Lower leg skin (tissue), 3 donors: ENCODE data around the gene VPS13D.

Experiments used
- POLR2A ChIP-seq, 2 donors: fragments of 450-650 bp; IDR thresholded peaks; one replicate each; pipeline ENCODE4 v1.6.1; 2016 to 2017; ENCODE audit warnings: antibody characterized with exemption in 2 of 2, mild to moderate bottlenecking in 1 of 2, moderate library complexity in 1 of 2
- TF ChIP-seq, protein P1 (sequence below), 3 donors: fragments of 450-650 bp; IDR thresholded peaks; one replicate each; pipeline ENCODE4 v1.5.1; 2016; ENCODE audit warnings: antibody characterized with exemption in 3 of 3, mild to moderate bottlenecking in 3 of 3, moderate library complexity in 2 of 3

DNA sequence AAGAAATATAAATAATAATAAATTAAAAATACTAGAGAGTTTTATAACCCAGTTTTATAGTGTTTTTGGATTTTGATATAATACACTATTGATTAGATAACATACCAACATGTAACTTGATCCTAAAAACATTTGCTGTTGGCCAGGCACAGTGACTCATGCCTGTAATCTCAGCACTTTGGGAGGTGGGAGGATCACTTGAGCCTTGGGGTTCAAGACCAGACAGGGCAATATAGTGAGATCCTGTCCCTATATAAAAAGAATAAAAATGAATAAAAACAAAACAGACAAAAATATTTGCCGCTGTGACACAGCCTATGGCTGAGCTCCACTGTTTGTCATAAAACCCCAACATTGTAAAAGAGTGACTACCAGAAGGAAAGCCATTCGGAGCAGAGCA is 26.1 kb downstream of the VPS13D start:
- TF ChIP-seq, protein P1, sequence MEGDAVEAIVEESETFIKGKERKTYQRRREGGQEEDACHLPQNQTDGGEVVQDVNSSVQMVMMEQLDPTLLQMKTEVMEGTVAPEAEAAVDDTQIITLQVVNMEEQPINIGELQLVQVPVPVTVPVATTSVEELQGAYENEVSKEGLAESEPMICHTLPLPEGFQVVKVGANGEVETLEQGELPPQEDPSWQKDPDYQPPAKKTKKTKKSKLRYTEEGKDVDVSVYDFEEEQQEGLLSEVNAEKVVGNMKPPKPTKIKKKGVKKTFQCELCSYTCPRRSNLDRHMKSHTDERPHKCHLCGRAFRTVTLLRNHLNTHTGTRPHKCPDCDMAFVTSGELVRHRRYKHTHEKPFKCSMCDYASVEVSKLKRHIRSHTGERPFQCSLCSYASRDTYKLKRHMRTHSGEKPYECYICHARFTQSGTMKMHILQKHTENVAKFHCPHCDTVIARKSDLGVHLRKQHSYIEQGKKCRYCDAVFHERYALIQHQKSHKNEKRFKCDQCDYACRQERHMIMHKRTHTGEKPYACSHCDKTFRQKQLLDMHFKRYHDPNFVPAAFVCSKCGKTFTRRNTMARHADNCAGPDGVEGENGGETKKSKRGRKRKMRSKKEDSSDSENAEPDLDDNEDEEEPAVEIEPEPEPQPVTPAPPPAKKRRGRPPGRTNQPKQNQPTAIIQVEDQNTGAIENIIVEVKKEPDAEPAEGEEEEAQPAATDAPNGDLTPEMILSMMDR (IDR thresholded peaks at IDR 0.05) = no peak
- TF ChIP-seq POLR2A (IDR thresholded peaks at IDR 0.05) = no peak
